ACC112 (cell line): Measurements from ENCODE around the gene MCF2L.
A peak's percentile ranks its signal among the peaks of the same experiment; 100 is the strongest.
"Not testable (repeated sequence)": the region's sequence is repeated elsewhere in the genome, so short reads cannot be mapped to it uniquely, and the experiment has no call there.

ENCODE experiments used
- H2AFZ ChIP-seq: fragments of 200-600 bp; sonication (generic); one replicate; pipeline ENCODE4 v1.6.0; 2017; ENCODE audit warnings: antibody characterized with exemption, low read length; ENCODE audit not compliant: unreplicated experiment
- H3K27ac ChIP-seq: fragments of 200-600 bp; sonication (generic); 2 replicates; pipeline ENCODE4 v1.5.1; 2014; ENCODE audit warnings: low read depth, mild to moderate bottlenecking, antibody characterized with exemption, low read length, moderate library complexity
- H3K27me3 ChIP-seq: fragments of 200-600 bp; sonication (generic); 2 replicates; pipeline ENCODE4 v1.6.1; 2014; ENCODE audit warnings: mild to moderate bottlenecking, antibody characterized with exemption, low read length, moderate library complexity, mixed read lengths; ENCODE audit not compliant: insufficient read depth
- H3K36me3 ChIP-seq: fragments of 200-600 bp; sonication (generic); 2 replicates; pipeline ENCODE4 v1.6.1; 2016; ENCODE audit warnings: mild to moderate bottlenecking, antibody characterized with exemption, low read length, moderate library complexity, mixed read lengths; ENCODE audit not compliant: insufficient read depth
- H3K4me1 ChIP-seq: fragments of 200-600 bp; sonication (generic); one replicate; pipeline ENCODE4 v1.6.1; 2016; ENCODE audit warnings: low read length, mixed read lengths; ENCODE audit not compliant: insufficient read depth, unreplicated experiment, control insufficient read depth
- H3K4me3 ChIP-seq: fragments of 200-600 bp; sonication (generic); 2 replicates; pipeline ENCODE4 v1.5.1; 2014; ENCODE audit warnings: mild to moderate bottlenecking, low read depth, low read length
- H3K79me2 ChIP-seq: fragments of 200-600 bp; sonication (generic); one replicate; pipeline ENCODE4 v1.6.0; 2016; ENCODE audit warnings: low read length; ENCODE audit not compliant: control insufficient read depth, unreplicated experiment, insufficient read depth

Gene MCF2L

GRCh38 chr13:113106711-113107351 is 137.8 kb downstream of the MCF2L start:
- Histone ChIP-seq H3K27ac (no peak overlapping the region), H3K27me3 (peaks cover 21% of the 10 kb centered on the region), H2AFZ (no peak overlapping the region), H3K4me3 (no peak overlapping the region), H3K4me1 (no peaks in the 10 kb centered on the region), H3K36me3 (no peaks in the 10 kb centered on the region), H3K79me2 (no peaks in the 10 kb centered on the region)

GRCh38 chr13:113108521-113108920 is 139.5 kb downstream of the MCF2L start:
- not testable (repeated sequence) for H2AFZ ChIP-seq, H3K36me3 ChIP-seq, H3K4me1 ChIP-seq, H3K27ac ChIP-seq, H3K79me2 ChIP-seq, H3K4me3 ChIP-seq
- peaks cover 21% of the 10 kb centered on the region for H3K27me3 ChIP-seq

DNA sequence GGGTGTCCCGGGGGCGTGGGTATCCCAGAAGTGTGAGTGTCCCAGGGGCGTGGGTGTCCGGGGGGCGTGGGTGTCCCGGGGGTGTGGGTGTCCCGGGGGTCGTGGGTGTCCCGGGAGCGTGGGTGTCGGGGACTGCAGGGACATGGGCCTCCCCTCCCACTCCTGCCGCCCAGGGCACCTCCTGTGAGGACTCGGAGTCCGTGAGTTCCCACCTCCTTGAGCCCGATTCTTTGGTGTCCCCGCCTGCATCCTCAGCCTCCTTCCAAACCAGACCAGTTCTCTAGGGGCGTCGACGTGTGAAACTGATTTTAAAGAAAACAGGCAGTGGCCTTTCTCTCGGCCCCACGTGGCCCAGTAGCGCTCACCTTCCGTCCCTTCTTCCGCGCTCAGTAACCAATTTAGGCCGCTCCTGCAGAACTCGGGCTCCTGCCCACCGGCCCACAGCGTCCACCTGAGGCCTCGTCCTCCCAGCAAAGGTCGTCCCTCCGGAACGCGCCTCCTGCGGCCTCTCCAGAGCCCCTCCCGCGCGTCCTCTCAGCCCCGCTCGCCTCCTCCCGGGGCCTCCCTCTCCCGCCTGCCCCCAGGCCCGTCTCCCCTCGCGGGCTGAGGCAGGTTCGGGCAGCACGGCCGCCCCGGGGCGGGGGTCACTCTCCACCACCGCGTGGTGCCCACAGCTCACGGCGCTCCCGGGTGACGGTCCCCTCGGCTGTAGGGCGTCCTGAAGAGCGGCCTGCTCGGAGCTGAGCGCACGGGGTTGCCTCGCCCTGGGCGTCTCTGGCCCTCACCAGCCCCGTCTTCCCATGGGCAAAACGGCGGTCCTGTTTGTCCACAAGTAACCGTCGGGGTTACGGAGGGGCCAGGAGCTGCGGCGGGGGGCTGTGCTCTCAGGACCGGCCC is 140.4 kb downstream of the MCF2L start:
- Histone ChIP-seq H3K4me1 (no peaks in the 10 kb centered on the region), H2AFZ (no peak overlapping the region), H3K4me3 (0 out of 2 replicates have a peak overlapping the region, but pooled peaks have one; percentile 63), H3K27me3 (peaks cover 21% of the 10 kb centered on the region), H3K27ac (no peak overlapping the region), H3K36me3 (no peaks in the 10 kb centered on the region), H3K79me2 (no peaks in the 10 kb centered on the region)

DNA sequence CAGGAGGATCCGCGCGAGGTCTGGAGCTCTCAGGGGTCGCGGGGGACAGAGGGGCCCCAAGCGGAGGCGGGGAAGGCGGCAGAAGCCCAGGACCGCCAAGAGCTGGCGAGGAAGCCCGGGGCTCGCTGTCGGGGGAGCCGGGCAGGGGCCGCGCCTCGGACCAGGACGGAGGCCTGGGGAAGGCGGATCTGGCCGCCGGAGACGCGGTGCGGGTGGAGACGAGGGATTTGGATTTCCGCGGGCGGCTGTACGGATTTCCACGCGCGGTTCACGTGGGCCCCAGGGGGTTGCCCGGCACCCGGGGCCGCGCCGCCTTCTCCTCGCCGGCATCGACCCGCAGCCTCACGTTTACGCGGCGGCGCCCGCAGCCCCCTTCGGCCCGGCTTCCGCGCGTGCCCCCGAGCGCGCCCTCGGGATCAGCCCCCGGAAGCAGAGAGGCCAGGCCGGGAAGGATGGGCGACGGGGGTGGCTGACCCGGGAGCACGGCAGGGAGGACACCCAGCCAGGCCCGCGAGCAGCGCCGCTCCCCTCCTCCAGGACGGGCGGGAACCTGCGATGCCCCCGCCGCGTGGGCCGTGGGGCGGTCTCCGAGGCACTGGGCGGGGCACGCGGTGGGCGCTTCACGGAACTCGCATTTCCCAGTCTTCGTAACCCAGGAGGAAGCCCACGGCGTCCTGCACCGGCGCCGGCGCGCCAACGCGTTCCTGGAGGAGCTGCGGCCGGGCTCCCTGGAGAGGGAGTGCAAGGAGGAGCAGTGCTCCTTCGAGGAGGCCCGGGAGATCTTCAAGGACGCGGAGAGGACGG is 141.2 kb downstream of the MCF2L start:
- H3K27me3 ChIP-seq, result peaks cover 21% of the 10 kb centered on the region
- peak overlapping the region; percentile 63 for H3K4me3 ChIP-seq
- no peak overlapping the region for H3K27ac ChIP-seq
- H3K36me3 ChIP-seq, result no peaks in the 10 kb centered on the region
- H3K4me1 ChIP-seq, result no peaks in the 10 kb centered on the region
- H2AFZ ChIP-seq, result no peak overlapping the region
- H3K79me2 ChIP-seq, result no peaks in the 10 kb centered on the region

DNA sequence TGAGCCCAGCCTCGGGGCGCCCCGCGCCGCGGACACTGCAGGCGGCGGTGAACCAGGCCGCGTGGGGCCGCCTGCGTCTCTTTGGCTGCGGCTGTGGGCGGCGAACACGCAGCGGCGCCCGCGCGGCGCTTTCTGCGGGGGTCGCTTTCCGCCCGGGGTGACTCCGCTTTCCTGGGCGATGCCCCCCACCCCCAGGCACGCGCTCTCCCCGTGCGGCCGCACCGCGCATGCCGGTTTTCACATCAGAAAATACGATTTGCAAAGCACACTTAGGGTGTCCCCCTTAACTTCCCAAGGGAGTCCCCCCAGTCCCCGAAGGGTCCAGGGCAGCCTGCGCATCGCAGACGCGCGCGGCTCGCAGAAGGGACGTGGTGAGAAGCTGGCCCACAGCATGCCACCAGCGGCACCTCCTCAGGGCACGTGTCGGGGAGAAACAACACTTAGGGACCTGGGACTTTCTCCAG is 141.9 kb downstream of the MCF2L start:
- Histone ChIP-seq H3K36me3 (no peaks in the 10 kb centered on the region), H3K27me3 (peaks cover 21% of the 10 kb centered on the region), H3K4me1 (no peaks in the 10 kb centered on the region), H3K79me2 (no peaks in the 10 kb centered on the region), H3K27ac (no peak overlapping the region), H3K4me3 (peak overlapping the region; percentile 63), H2AFZ (no peak overlapping the region)

GRCh38 chr13:113111821-113112220 is 142.8 kb downstream of the MCF2L start:
- not testable (repeated sequence) for H3K36me3 ChIP-seq, H3K27ac ChIP-seq, H3K79me2 ChIP-seq, H3K4me1 ChIP-seq, H3K4me3 ChIP-seq, H2AFZ ChIP-seq
- H3K27me3 ChIP-seq, result peaks cover 21% of the 10 kb centered on the region

GRCh38 chr13:113112475-113112874 is 143.5 kb downstream of the MCF2L start:
- not testable (repeated sequence) for H3K4me3 ChIP-seq, H3K36me3 ChIP-seq, H3K27ac ChIP-seq, H3K79me2 ChIP-seq, H2AFZ ChIP-seq, H3K4me1 ChIP-seq
- peaks cover 21% of the 10 kb centered on the region for H3K27me3 ChIP-seq

GRCh38 chr13:113112893-113113845 is 144.2 kb downstream of the MCF2L start:
- H3K4me3 ChIP-seq, result no peak overlapping the region
- peaks cover 4% of the 10 kb centered on the region for H3K4me1 ChIP-seq
- H3K27me3 ChIP-seq, result peaks cover 21% of the 10 kb centered on the region
- H3K27ac ChIP-seq, result no peak overlapping the region
- no peaks in the 10 kb centered on the region for H3K79me2 ChIP-seq
- no peak overlapping the region for H2AFZ ChIP-seq
- no peaks in the 10 kb centered on the region for H3K36me3 ChIP-seq

DNA sequence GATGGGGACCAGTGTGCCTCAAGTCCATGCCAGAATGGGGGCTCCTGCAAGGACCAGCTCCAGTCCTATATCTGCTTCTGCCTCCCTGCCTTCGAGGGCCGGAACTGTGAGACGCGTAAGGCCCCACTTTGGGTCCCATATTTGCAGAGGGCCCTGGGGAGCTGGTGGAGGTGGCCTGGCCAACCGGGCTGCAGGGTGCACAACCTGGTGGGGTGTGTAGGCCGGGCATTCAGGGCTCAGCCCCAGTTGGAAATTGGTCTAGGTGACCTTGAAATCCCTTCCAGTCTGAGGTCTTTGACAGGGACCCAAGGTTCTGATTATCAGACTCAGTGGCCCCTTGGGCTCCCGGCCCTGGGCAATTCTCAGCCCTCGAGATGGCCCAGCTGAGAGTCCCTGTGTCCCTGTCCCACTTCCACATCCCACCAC is 144.8 kb downstream of the MCF2L start:
- no peak overlapping the region for H3K27ac ChIP-seq
- H3K4me1 ChIP-seq, result peaks cover 4% of the 10 kb centered on the region
- H3K27me3 ChIP-seq, result peaks cover 21% of the 10 kb centered on the region
- H3K4me3 ChIP-seq, result no peak overlapping the region
- H2AFZ ChIP-seq, result no peak overlapping the region
- no peaks in the 10 kb centered on the region for H3K36me3 ChIP-seq
- H3K79me2 ChIP-seq, result no peaks in the 10 kb centered on the region
